GM23248 (cell line): ENCODE results near the gene TRIM2. TPM values are rescaled to one million over a fixed set of nuclear protein-coding genes. Genes with fewer than 3 reads are reported as not detected.
A peak's percentile ranks its signal among the peaks of the same experiment; 100 is the strongest.

Experiments
- DNase-seq: peaks from one replicate; pipeline ENCODE4 v3.0.0-alpha.2; 2015
- H2AFZ ChIP-seq: fragments of 200-600 bp; sonication (generic); 2 replicates; pipeline ENCODE4 v1.6.1; 2016; ENCODE audit warnings: antibody characterized with exemption
- H3F3A ChIP-seq: fragments of 200-600 bp; sonication (generic); 2 replicates; pipeline ENCODE4 v1.6.1; 2016; ENCODE audit warnings: mild to moderate bottlenecking, antibody characterized with exemption, mixed run types; ENCODE audit not compliant: insufficient read depth
- H3K27ac ChIP-seq: fragments of 200-600 bp; sonication (generic); 2 replicates; pipeline ENCODE4 v1.5.1; 2016; ENCODE audit warnings: mild to moderate bottlenecking
- H3K27me3 ChIP-seq: fragments of 200-600 bp; sonication (generic); replicated peaks from 2 replicates; pipeline ENCODE4 v1.6.1; 2016; ENCODE audit warnings: mild to moderate bottlenecking; ENCODE audit not compliant: insufficient read depth
- H3K36me3 ChIP-seq: fragments of 200-600 bp; sonication (generic); 2 replicates; pipeline ENCODE4 v1.6.1; 2016; ENCODE audit warnings: low read depth, mild to moderate bottlenecking
- H3K4me1 ChIP-seq: fragments of 200-600 bp; sonication (generic); 2 replicates; pipeline ENCODE4 v1.6.1; 2016; ENCODE audit warnings: mild to moderate bottlenecking; ENCODE audit not compliant: insufficient read depth
- H3K4me2 ChIP-seq: fragments of 200-600 bp; sonication (generic); one replicate; pipeline ENCODE4 v1.6.1; 2016; ENCODE audit warnings: mild to moderate bottlenecking; ENCODE audit not compliant: unreplicated experiment
- H3K4me3 ChIP-seq: fragments of 200-600 bp; sonication (generic); 2 replicates; pipeline ENCODE4 v1.5.1; 2016; ENCODE audit warnings: mild to moderate bottlenecking
- H3K79me2 ChIP-seq: fragments of 200-600 bp; sonication (generic); 2 replicates; pipeline ENCODE4 v1.6.1; 2016; ENCODE audit warnings: mild to moderate bottlenecking; ENCODE audit not compliant: insufficient read depth
- H3K9ac ChIP-seq: fragments of 200-600 bp; sonication (generic); 2 replicates; pipeline ENCODE4 v1.6.1; 2016; ENCODE audit warnings: mild to moderate bottlenecking
- H3K9me2 ChIP-seq: fragments of 200-600 bp; sonication (generic); 2 replicates; pipeline ENCODE4 v1.6.1; 2016; ENCODE audit warnings: mixed run types, mild to moderate bottlenecking, moderate library complexity; ENCODE audit not compliant: insufficient read depth
- H3K9me3 ChIP-seq: fragments of 200-600 bp; sonication (generic); one replicate; pipeline ENCODE4 v1.6.1; 2017; ENCODE audit warnings: low read depth
- H4K20me1 ChIP-seq: fragments of 200-600 bp; sonication (generic); 2 replicates; pipeline ENCODE4 v1.6.0; 2016; ENCODE audit not compliant: insufficient read depth
- EZH2 ChIP-seq: fragments of 200-600 bp; sonication (generic); IDR thresholded peaks from 2 replicates; pipeline ENCODE4 v1.6.1; 2018; ENCODE audit warnings: antibody characterized with exemption, mild to moderate bottlenecking; ENCODE audit not compliant: insufficient read depth, poor library complexity, severe bottlenecking
- EZH2phosphoT487 ChIP-seq: fragments of 200-600 bp; sonication (generic); IDR thresholded peaks from 2 replicates; pipeline ENCODE4 v1.6.1; 2018; ENCODE audit warnings: antibody characterized with exemption, moderate library complexity, mild to moderate bottlenecking, low read depth; ENCODE audit not compliant: insufficient read depth
- WGBS, 2 experiments: methylation state at CpG; one replicate each; pipeline ENCODE4 v1.1.6; 2015 to 2017; ENCODE audit warnings: low lambda C conversion rate in 2 of 2, low coverage in 1 of 2; ENCODE audit errors: missing lambda C conversion rate in 2 of 2; 5-methylcytosine and 5-hydroxymethylcytosine counted together
- in situ Hi-C: fragments of 300-500 bp; cut with MboI; formaldehyde crosslinking; loops from 2 replicates; pipeline ENCODE4 v1.15.0; 2020
- polyA plus RNA-seq: library from polyadenylated mRNA; unstranded; fragments of >200 nt; fragmentation: Nextera tagmentation; extraction: Ambion mirVana; gene quantifications from 2 replicates; pipeline ENCODE4 v1.2.1, GENCODE V29; 2016
- small RNA-seq: library from RNA; depleted of rRNA; stranded (forward); fragments of <200 nt; gene quantifications from one replicate; pipeline ENCODE3, GENCODE V24; 2014; ENCODE audit warnings: low read depth, low replicate concordance
- total RNA-seq: library from RNA; depleted of rRNA; stranded (reverse); fragments of >200 nt; shearing (Covaris generic); gene quantifications from 2 replicates; pipeline ENCODE4 v1.2.3, GENCODE V29; 2014; rRNA removed

TRIM2 gene
- total and polyA plus RNA-seq, 2 experiments from 2014 or later: 12.3 to 26.4 TPM

DNA sequence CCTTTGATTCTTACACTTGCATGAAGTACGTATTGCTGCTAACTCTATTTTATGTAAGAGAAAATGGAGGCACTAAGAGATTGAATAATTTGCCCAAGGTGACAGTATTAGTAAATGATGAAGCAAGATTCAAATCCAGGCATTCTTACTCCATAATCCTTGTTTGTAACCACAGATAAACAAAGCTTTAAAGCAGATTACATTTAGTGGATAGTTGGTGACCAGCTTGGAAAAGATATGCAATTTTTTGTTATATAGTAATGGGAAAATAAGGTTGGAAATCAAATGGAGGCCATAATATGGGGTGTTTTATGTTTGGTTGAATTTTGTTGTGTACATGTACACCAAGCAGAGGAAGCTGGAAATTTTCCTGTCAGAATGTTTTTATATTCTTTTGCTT, 171.1 kb downstream of the TRIM2 start:
- no peaks in the 10 kb centered on the region for H3K27me3 ChIP-seq
- peaks cover 15% of the 10 kb centered on the region for H3K4me1 ChIP-seq
- no peak overlapping the region for H3K9ac ChIP-seq
- no peak overlapping the region for H2AFZ ChIP-seq
- 100% methylated on average over 1 of the region's 1 CpG for WGBS, 2 experiments
- H3K4me2 ChIP-seq: no peak overlapping the region
- peaks cover 6% of the 10 kb centered on the region for H3K9me3 ChIP-seq
- 0 out of 2 replicates have a peak, but pooled peaks cover 6% of the 10 kb centered on the region for H3K36me3 ChIP-seq
- H3K4me3 ChIP-seq: no peak overlapping the region
- no peaks in the 10 kb centered on the region for H3K9me2 ChIP-seq
- H3F3A ChIP-seq: peaks cover 6% of the 10 kb centered on the region; the same call in 1 of the 2 replicates
- no peaks in the 10 kb centered on the region for H4K20me1 ChIP-seq
- no peak for DNase-seq
- H3K79me2 ChIP-seq: no peaks in the 10 kb centered on the region
- in situ Hi-C loops: no loop called here
- TF ChIP-seq EZH2 (no peak), EZH2phosphoT487 (no peak)
- H3K27ac ChIP-seq: no peak overlapping the region

DNA sequence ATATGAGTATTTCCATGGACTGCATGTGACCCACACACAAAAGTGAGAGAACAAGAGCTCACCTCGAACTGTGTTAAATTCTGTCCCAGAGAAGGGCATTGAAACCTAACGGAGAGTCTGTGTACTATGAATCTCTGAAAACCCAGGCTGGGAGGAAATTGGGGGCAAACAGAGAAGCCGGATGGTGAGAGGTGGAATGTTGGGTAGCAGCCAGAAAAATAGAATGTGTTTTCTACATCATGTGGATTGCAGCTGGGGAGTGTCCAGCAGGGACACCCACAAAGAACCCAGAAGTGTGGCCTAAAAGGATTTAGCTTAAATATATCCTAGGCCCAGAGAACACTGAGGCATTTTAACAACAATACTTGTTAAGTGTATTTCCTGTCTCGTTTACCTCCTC, 178.9 kb downstream of the TRIM2 start:
- H3K4me1 ChIP-seq: no peaks in the 10 kb centered on the region
- H3K9ac ChIP-seq: no peak overlapping the region
- no peak overlapping the region for H3K4me2 ChIP-seq
- DNase-seq: no peak
- no peak for TF ChIP-seq EZH2phosphoT487
- no peak for TF ChIP-seq EZH2
- 89 to 90% methylated on average over 4 of the region's 4 CpGs for WGBS, 2 experiments
- peak overlapping the region; percentile 24; the same call in 1 of the 2 replicates for H2AFZ ChIP-seq
- no peaks in the 10 kb centered on the region for H3K9me2 ChIP-seq
- in situ Hi-C loops: no loop called here
- H3K79me2 ChIP-seq: no peaks in the 10 kb centered on the region
- no peak overlapping the region for H3K27ac ChIP-seq
- H4K20me1 ChIP-seq: no peaks in the 10 kb centered on the region
- H3K4me3 ChIP-seq: no peak overlapping the region
- no peaks in the 10 kb centered on the region for H3K9me3 ChIP-seq
- no peaks in the 10 kb centered on the region for H3K36me3 ChIP-seq
- H3F3A ChIP-seq: no peaks in the 10 kb centered on the region
- no peaks in the 10 kb centered on the region for H3K27me3 ChIP-seq

DNA sequence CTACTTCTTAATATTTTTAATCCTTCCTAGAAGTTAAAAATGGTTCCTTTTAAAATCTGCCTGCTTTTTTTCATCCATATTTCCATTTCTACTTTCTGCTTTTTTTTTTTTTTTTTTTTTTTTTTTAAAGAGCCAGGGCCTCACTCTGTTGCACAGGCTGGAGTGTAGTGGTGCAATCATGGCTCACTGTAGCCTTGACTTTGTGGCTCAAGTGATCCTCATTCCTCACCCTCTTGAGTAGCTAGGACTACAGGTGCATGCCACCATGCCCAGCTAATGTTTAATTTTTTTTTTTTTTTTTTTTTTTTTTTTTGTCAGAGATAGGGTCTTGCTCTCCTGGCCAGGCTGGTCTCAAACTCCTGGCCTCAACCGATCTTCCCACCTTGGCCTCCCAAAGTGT, 179.9 kb downstream of the TRIM2 start:
- Histone ChIP-seq H3K9ac (no peak overlapping the region), H3K4me1 (no peaks in the 10 kb centered on the region), H4K20me1 (no peaks in the 10 kb centered on the region), H2AFZ (no peak overlapping the region), H3K4me3 (no peak overlapping the region), H3K4me2 (no peak overlapping the region), H3F3A (no peaks in the 10 kb centered on the region), H3K79me2 (no peaks in the 10 kb centered on the region), H3K27me3 (no peaks in the 10 kb centered on the region), H3K27ac (no peak overlapping the region), H3K9me3 (no peaks in the 10 kb centered on the region), H3K36me3 (no peaks in the 10 kb centered on the region), H3K9me2 (no peaks in the 10 kb centered on the region)
- no peak for TF ChIP-seq EZH2phosphoT487
- no peak for TF ChIP-seq EZH2
- no peak for DNase-seq
- in situ Hi-C loops: no loop called here
- 92 to 100% methylated on average over 1 of the region's 1 CpG for WGBS, 2 experiments

DNA sequence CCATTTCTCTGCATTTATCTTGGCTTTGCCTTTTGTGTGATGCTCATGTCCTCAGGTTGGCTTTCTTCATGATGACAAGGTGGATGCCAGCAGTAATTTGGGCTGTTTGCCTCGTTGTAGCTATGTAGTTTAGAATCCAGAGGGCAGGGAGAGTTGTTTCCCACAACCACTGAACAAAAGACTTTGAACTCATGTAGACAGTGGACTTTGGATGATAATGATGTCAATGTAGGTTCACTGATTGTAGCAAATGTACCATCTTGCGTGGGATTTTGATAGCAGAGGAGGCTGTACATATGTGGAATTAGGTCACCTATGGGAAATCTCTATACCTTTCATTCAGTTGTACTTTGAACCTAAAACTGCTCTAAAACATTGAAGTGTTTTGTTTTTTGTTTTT, 181.5 kb downstream of the TRIM2 start:
- TF ChIP-seq EZH2: no peak
- TF ChIP-seq EZH2phosphoT487: no peak
- 67 to 71% methylated on average over 2 of the region's 2 CpGs for WGBS, 2 experiments
- no peak for DNase-seq

DNA sequence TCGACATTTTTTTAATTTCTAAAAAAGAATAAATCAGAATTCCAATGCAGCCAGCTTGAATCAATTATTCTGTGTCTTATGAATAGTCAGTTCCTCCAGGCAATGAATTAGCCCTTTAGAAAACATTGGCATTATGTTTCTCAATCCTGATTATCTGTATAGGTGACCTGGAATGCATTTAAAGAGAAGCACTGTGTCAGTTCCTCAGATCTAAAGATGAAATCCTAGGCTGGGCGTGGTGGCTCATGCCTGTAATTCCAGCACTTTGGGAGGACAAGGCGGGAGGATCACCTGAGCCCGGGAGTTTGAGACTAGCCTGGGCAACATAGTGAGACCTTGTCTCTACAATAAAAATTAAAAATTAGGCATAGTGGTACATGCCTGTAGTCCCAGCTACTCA, 183.7 kb downstream of the TRIM2 start:
- no peak overlapping the region for H3K4me3 ChIP-seq
- in situ Hi-C loops: no loop called here
- no peaks in the 10 kb centered on the region for H3K36me3 ChIP-seq
- WGBS, 2 experiments: 56 to 62% methylated on average over 4 of the region's 4 CpGs
- no peaks in the 10 kb centered on the region for H4K20me1 ChIP-seq
- no peak overlapping the region for H2AFZ ChIP-seq
- no peak overlapping the region for H3K9ac ChIP-seq
- no peak for TF ChIP-seq EZH2phosphoT487
- TF ChIP-seq EZH2: no peak
- no peaks in the 10 kb centered on the region for H3K79me2 ChIP-seq
- H3K27me3 ChIP-seq: no peaks in the 10 kb centered on the region
- no peaks in the 10 kb centered on the region for H3K9me2 ChIP-seq
- no peaks in the 10 kb centered on the region for H3K9me3 ChIP-seq
- no peak overlapping the region for H3K27ac ChIP-seq
- DNase-seq: no peak
- no peaks in the 10 kb centered on the region for H3K4me1 ChIP-seq
- no peak overlapping the region for H3K4me2 ChIP-seq
- H3F3A ChIP-seq: no peaks in the 10 kb centered on the region

More for the DNA sequence above, 181.5 kb downstream of the TRIM2 start:
- H3K27ac ChIP-seq: no peak overlapping the region
- no peaks in the 10 kb centered on the region for H4K20me1 ChIP-seq
- no peak overlapping the region for H3K4me3 ChIP-seq
- no peaks in the 10 kb centered on the region for H3K9me2 ChIP-seq
- H3K4me1 ChIP-seq: no peaks in the 10 kb centered on the region
- no peak overlapping the region for H3K4me2 ChIP-seq
- H3K27me3 ChIP-seq: no peaks in the 10 kb centered on the region
- H3K9me3 ChIP-seq: no peaks in the 10 kb centered on the region
- no peak overlapping the region for H2AFZ ChIP-seq
- H3K36me3 ChIP-seq: no peaks in the 10 kb centered on the region
- H3K79me2 ChIP-seq: no peaks in the 10 kb centered on the region
- no peaks in the 10 kb centered on the region for H3F3A ChIP-seq
- in situ Hi-C loops: no loop called here
- no peak overlapping the region for H3K9ac ChIP-seq

Small RNA genes within 50 kb of the gene (small RNA-seq; reads per million reads assigned to genes)
- gene RF00019: not detected
- gene RN7SL419P: not detected
- not detected for gene RNU6-1196P

Other genes starting within 250 kb of the TRIM2 start
- gene MND1, start 140.2 kb downstream of the TRIM2 start, total RNA-seq: 1.2 and 4.2 TPM in 2 replicates
- gene MND1, start 140.2 kb downstream of the TRIM2 start, polyA plus RNA-seq: 4.3 and 4.9 TPM in 2 replicates